Kidney (tissue), 14 donors: ENCODE measurements around the gene CORO1C. TPM values are rescaled to one million over a fixed set of nuclear protein-coding genes. Genes with fewer than 3 reads are reported as not detected.

Source experiments
- DNase-seq, 5 donors: peaks; one replicate each; pipeline ENCODE4 v3.0.0-alpha.2; 2013 to 2020
- FAIRE-seq: peaks from 2 replicates; lab custom pipeline; 2012; peaks lifted over from hg19 to GRCh38; lab: Jason Lieb, UNC
- H3K27ac ChIP-seq, 2 donors: one replicate each; pipeline ENCODE4 v1.7.0; 2013; ENCODE audit warnings: low read depth in 2 of 2, low read length in 2 of 2, inconsistent platforms in 1 of 2
- H3K27me3 ChIP-seq: one replicate; pipeline ENCODE4 v1.7.1; 2013; ENCODE audit warnings: low read length, inconsistent platforms; ENCODE audit not compliant: control insufficient read depth, insufficient read depth
- H3K36me3 ChIP-seq, 3 donors: one replicate each; pipeline versions ENCODE4 v1.7.0 to v1.7.1; 2013; ENCODE audit warnings: low read length in 3 of 3, control low read depth in 1 of 3, inconsistent platforms in 1 of 3; ENCODE audit not compliant: insufficient read depth in 3 of 3, control insufficient read depth in 2 of 3
- H3K4me1 ChIP-seq, 3 donors: one replicate each; pipeline versions ENCODE4 v1.7.0 to v1.7.1; 2013; ENCODE audit warnings: low read length in 3 of 3, inconsistent platforms in 1 of 3, low read depth in 1 of 3; ENCODE audit not compliant: control insufficient read depth in 2 of 3, insufficient read depth in 2 of 3
- H3K4me3 ChIP-seq, 3 donors: one replicate each; pipeline versions ENCODE4 v1.7.0 to v1.8.1; 2013; ENCODE audit warnings: low read length in 3 of 3, control low read depth in 1 of 3, inconsistent platforms in 1 of 3
- H3K9ac ChIP-seq, 3 donors: one replicate each; pipeline versions ENCODE4 v1.7.0 to v1.7.1; 2013; ENCODE audit warnings: low read length in 3 of 3, control low read depth in 1 of 3, inconsistent platforms in 1 of 3
- H3K9me3 ChIP-seq, 3 donors: one replicate each; pipeline versions ENCODE4 v1.7.0 to v1.7.1; 2013; ENCODE audit warnings: low read length in 3 of 3, control low read depth in 1 of 3, inconsistent platforms in 1 of 3; ENCODE audit not compliant: control insufficient read depth in 2 of 3, insufficient read depth in 1 of 3
- CTCF ChIP-seq: IDR thresholded peaks from 3 replicates; pipeline ENCODE4 v1.5.1; 2012; ENCODE audit warnings: mild to moderate bottlenecking, moderate library complexity, borderline replicate concordance; ENCODE audit not compliant: insufficient read depth; ENCODE audit errors: extremely low read depth
- intact Hi-C: fragments of 100-400 bp; cut with DNase I; formaldehyde crosslinking; loops from one replicate; pipeline ENCODE4 v1.11.1; 2022
- polyA plus RNA-seq: library from polyadenylated mRNA; stranded (reverse); fragments of 350-450 nt; fragmentation: Illumina TruSeq; extraction: RNeasy Lipid Tissue Mini Kit (QIAGEN cat#74804); gene quantifications from one replicate; pipeline ENCODE4 v1.2.3, GENCODE V29; 2014; ENCODE audit warnings: low read depth, low replicate concordance; ENCODE audit not compliant: insufficient read depth
- total RNA-seq: library from RNA; stranded (reverse); fragmentation: NEBNext Ultra II Directional; extraction: Animal tissue kit (Norgen Biotek cat#: 25700); gene quantifications from one replicate; pipeline ENCODE4 v1.2.1, GENCODE V29; 2021
- donor health status: control.
- donor health status: control.
- donor health status: control.
- donor health status: control.
- donor health status: control.
- donor health status: DM: yes; HTN: yes; CAD: no.
- donor health status: Normal renal cell carcinoma (clear cell type).

Gene CORO1C
- total and polyA plus RNA-seq, 2 donors from 2014 or later, result 16.6 to 104 TPM

GRCh38 chr12:108690542-108691174, 40.7 kb downstream of the CORO1C start:
- H3K27me3 ChIP-seq, result no peaks in the 10 kb centered on the region
- no peak for TF ChIP-seq CTCF
- H3K4me1 ChIP-seq, result peaks cover 9 to 37% (median 13%) of the 10 kb centered on the region in 3 donors
- H3K4me3 ChIP-seq, result peak overlapping the region in 1 of 3 donors; percentile 44
- intact Hi-C loops, result no loop called here
- peak overlapping the region; percentile 81 to 93 for H3K27ac ChIP-seq
- peak overlapping the region in 1 of 3 donors; percentile 66 for H3K9ac ChIP-seq
- H3K9me3 ChIP-seq, result no peaks in the 10 kb centered on the region
- DNase-seq, result no peak
- no peaks in the 10 kb centered on the region for H3K36me3 ChIP-seq
- no peak for FAIRE-seq

- FAIRE-seq (no peak), DNase-seq (no peak)
- peaks cover 10 to 39% (median 13%) of the 10 kb centered on the region in 3 donors for H3K4me1 ChIP-seq
- no peaks in the 10 kb centered on the region for H3K9me3 ChIP-seq
- TF ChIP-seq CTCF, result no peak
- H3K4me3 ChIP-seq, result no peak overlapping the region
- no peaks in the 10 kb centered on the region for H3K36me3 ChIP-seq
- intact Hi-C loops, result no loop called here
- H3K27ac ChIP-seq, result peak overlapping the region; percentile 28 to 93
- H3K9ac ChIP-seq, result no peak overlapping the region
- H3K27me3 ChIP-seq, result no peaks in the 10 kb centered on the region
These were observed 41.2 kb downstream of the CORO1C start for GRCh38 chr12:108690191-108690518.

- Histone ChIP-seq H3K27ac (peak overlapping the region; percentile 28 to 93), H3K4me1 (peaks cover 10 to 42% (median 13%) of the 10 kb centered on the region in 3 donors), H3K27me3 (no peaks in the 10 kb centered on the region), H3K9ac (peak overlapping the region in 1 of 3 donors; percentile 4), H3K4me3 (no peak overlapping the region), H3K36me3 (no peaks in the 10 kb centered on the region), H3K9me3 (no peaks in the 10 kb centered on the region)
- intact Hi-C loops, result no loop called here
- peak in 3 of 5 donors; percentile 25 to 84 (median 51) for DNase-seq
- TF ChIP-seq CTCF, result no peak
- no peak for FAIRE-seq
These were observed 41.8 kb downstream of the CORO1C start for GRCh38 chr12:108689314-108690190.
